ENCODE data around the gene EBF3.

Gene EBF3

DNA sequence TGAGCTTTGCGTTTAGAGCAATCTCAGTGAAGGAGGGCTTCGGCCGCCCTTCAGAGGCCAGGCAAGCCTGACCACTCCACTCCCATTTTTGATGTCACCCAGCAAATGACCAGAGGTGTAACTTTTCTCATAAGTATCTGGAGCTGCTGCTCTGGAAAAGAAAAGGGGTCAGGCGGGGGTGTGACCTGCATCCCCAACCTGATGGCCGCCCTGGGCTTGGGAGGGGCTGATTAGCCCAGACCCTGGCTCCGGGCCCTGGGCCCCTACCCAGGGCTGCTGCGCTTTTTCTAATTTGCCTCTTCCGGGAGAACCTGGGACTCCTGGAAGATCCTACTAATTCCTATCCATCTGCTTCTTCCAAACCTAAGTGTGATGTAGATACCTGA, 9.6 kb upstream of the EBF3 start:
- Histone ChIP-seq H3K9ac (ENCODE audit: low read length) (no peak overlapping the region), H2BK12ac (ENCODE audit: low read length in 2 of 2) (no peak overlapping the region), H2BK15ac (ENCODE audit: low read depth, poor library complexity, severe bottlenecking) (no peak overlapping the region), H4K91ac (ENCODE audit: low read length) (no peak overlapping the region), H3K79me1 (replicated peaks; ENCODE audit: low read length, poor library complexity, severe bottlenecking) (no peaks in the 10 kb centered on the region), H4K8ac (ENCODE audit: low read length) (no peak overlapping the region), H3K4me2 (ENCODE audit: low read length, poor library complexity, severe bottlenecking) (no peak overlapping the region), H2AFZ (ENCODE audit: low read depth, low read length) (no peak overlapping the region), H2BK120ac (ENCODE audit: low read depth, low read length) (no peak overlapping the region), H3K9me3 (ENCODE audit: control insufficient read depth, low read length) (no peaks in the 10 kb centered on the region), H3K4ac (ENCODE audit: low read depth in 1 of 2, low read length in 2 of 2) (no peak overlapping the region), H3K23ac (ENCODE audit: low read length in 2 of 2) (no peak overlapping the region), H3K27me3 (ENCODE audit: control insufficient read depth in 1 of 2, insufficient read depth in 1 of 2, low read length in 2 of 2) (peaks cover 0 to 66% of the 10 kb centered on the region in 2 experiments), H3K14ac (ENCODE audit: low read length in 2 of 2) (no peak overlapping the region), H3K36me3 (ENCODE audit: control insufficient read depth in 1 of 2, insufficient read depth in 2 of 2, low read depth in 1 of 2, low read length in 2 of 2) (peaks cover 0 to 4% of the 10 kb centered on the region in 2 experiments), H3K4me3 (ENCODE audit: insufficient read depth in 1 of 2, low read depth in 1 of 2, low read length in 2 of 2) (no peak overlapping the region), H3K4me1 (ENCODE audit: control insufficient read depth, insufficient read depth, low read depth, low read length) (peaks cover 23% of the 10 kb centered on the region), H2AK5ac (ENCODE audit: low read length, severe bottlenecking) (no peak overlapping the region), H3K18ac (ENCODE audit: low read depth in 1 of 2, low read length in 2 of 2) (no peak overlapping the region), H3K27ac (ENCODE audit: low read length, poor library complexity, severe bottlenecking) (no peak overlapping the region), H2BK5ac (ENCODE audit: low read depth, low read length, poor library complexity, severe bottlenecking) (no peak overlapping the region)
- no peak for DNase-seq
- WGBS, result 89% methylated on average over 7 of the region's 8 CpGs

DNA sequence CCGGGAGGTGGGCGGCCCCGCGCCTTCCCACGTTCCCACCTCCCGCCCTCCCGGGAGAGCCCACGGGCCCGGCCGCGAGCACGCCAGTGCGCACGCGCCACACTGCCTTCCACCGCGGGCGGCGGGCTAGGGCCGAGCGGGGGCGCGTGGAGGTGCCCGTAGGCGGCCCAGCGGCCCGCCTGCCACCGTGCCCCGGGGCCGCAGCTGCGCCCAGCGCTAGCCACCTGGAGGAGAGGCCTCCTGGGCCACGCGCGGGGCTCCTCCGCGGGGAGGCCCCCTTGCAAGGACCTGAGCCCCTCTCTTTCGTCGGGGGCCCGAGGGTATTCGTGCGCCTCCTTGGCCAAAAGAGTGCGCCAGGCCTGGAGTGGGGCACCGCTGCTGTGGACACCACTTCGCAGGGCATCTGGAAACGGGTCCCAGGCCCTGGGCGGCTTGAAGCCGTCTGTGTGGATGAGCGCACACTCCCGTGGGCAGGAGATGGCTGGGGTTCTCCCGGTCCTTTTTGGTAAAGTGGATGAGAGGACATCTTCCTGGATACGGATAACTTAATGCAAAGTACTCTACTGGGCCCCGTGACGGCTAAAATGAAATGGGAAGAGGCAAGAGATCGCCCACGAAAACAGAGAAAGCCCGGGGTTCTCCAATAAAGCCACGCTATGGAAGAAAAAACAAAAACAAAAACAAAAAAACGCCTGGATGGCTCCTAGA, 9.0 kb upstream of the EBF3 start:
- Histone ChIP-seq H2AFZ (ENCODE audit: low read depth, low read length) (peak overlapping the region; percentile 24), H3K9ac (ENCODE audit: low read length) (peak overlapping the region; percentile 95), H2BK5ac (ENCODE audit: low read depth, low read length, poor library complexity, severe bottlenecking) (no peak overlapping the region), H2BK120ac (ENCODE audit: low read depth, low read length) (no peak overlapping the region), H3K27me3 (ENCODE audit: control insufficient read depth in 1 of 2, insufficient read depth in 1 of 2, low read length in 2 of 2) (peaks cover 0 to 72% of the 10 kb centered on the region in 2 experiments), H3K27ac (ENCODE audit: low read length, poor library complexity, severe bottlenecking) (no peak overlapping the region), H2BK12ac (ENCODE audit: low read length in 2 of 2) (no peak overlapping the region), H4K91ac (ENCODE audit: low read length) (no peak overlapping the region), H3K18ac (ENCODE audit: low read depth in 1 of 2, low read length in 2 of 2) (no peak overlapping the region), H3K9me3 (ENCODE audit: control insufficient read depth, low read length) (no peaks in the 10 kb centered on the region), H3K36me3 (ENCODE audit: control insufficient read depth in 1 of 2, insufficient read depth in 2 of 2, low read depth in 1 of 2, low read length in 2 of 2) (peaks cover 0 to 4% of the 10 kb centered on the region in 2 experiments), H4K8ac (ENCODE audit: low read length) (no peak overlapping the region), H3K4me1 (ENCODE audit: control insufficient read depth, insufficient read depth, low read depth, low read length) (peaks cover 28% of the 10 kb centered on the region), H3K14ac (ENCODE audit: low read length in 2 of 2) (no peak overlapping the region), H3K23ac (ENCODE audit: low read length in 2 of 2) (no peak overlapping the region), H3K4me2 (ENCODE audit: low read length, poor library complexity, severe bottlenecking) (no peak overlapping the region), H3K79me1 (replicated peaks; ENCODE audit: low read length, poor library complexity, severe bottlenecking) (no peaks in the 10 kb centered on the region), H3K4me3 (ENCODE audit: insufficient read depth in 1 of 2, low read depth in 1 of 2, low read length in 2 of 2) (peak overlapping the region in 1 of 2 experiments; percentile 77), H2BK15ac (ENCODE audit: low read depth, poor library complexity, severe bottlenecking) (no peak overlapping the region), H2AK5ac (ENCODE audit: low read length, severe bottlenecking) (no peak overlapping the region), H3K4ac (ENCODE audit: low read depth in 1 of 2, low read length in 2 of 2) (no peak overlapping the region)
- 34% methylated on average over 54 of the region's 59 CpGs for WGBS
- no peak for DNase-seq

DNA sequence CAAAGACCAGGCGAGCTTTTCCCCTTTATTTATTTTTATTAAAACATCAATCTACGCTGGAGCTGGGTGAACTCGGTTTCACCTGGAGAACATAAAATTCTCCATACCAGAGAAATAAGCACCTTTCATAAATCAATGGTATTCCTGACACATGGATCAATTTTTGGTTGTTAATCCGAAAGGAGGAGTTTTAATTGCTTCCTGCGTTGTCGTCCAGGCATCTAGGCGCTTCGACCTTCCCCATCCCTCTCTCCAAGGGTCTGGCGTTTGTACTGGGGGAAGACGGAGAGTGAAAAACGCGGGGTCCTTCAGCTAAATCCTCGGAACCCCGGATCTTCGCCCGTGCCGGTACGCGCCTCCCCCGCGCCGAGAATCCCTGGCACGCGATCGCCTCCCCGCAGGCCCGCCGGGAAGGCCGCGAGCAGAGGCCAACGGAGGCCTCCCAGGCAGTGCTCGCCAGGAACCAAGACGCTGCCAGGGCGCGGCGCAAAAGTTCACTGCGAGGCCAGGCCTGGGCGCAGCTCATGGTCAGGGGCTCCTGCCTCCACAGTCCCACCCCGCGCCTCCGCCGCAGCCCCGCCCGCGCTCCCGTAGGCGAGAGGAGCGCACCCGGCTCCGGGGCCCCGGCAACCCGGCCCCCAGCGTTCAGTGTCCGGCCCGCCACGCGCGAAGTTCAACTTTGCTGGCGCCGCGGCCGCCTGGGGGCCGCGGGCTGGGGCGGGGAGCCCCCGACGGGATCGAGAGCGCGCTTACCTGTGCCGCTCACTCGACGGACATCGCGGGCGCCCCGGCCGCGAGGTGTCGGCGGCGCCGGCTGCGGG, 8.3 kb upstream of the EBF3 start:
- peaks cover 29% of the 10 kb centered on the region for H3K4me1 ChIP-seq (ENCODE audit: control insufficient read depth, insufficient read depth, low read depth, low read length)
- peaks cover 0 to 4% of the 10 kb centered on the region in 2 experiments for H3K36me3 ChIP-seq (ENCODE audit: control insufficient read depth in 1 of 2, insufficient read depth in 2 of 2, low read depth in 1 of 2, low read length in 2 of 2)
- no peak for DNase-seq
- no peak overlapping the region for H4K8ac ChIP-seq (ENCODE audit: low read length)
- H3K27me3 ChIP-seq (ENCODE audit: control insufficient read depth in 1 of 2, insufficient read depth in 1 of 2, low read length in 2 of 2), result peaks cover 0 to 79% of the 10 kb centered on the region in 2 experiments
- H2BK15ac ChIP-seq (ENCODE audit: low read depth, poor library complexity, severe bottlenecking), result no peak overlapping the region
- H3K9ac ChIP-seq (ENCODE audit: low read length), result peak overlapping the region; percentile 95
- no peak overlapping the region for H3K4ac ChIP-seq (ENCODE audit: low read depth in 1 of 2, low read length in 2 of 2)
- H2AFZ ChIP-seq (ENCODE audit: low read depth, low read length), result peak overlapping the region; percentile 24
- WGBS, result 4% methylated on average over 64 of the region's 84 CpGs
- peak overlapping the region; percentile 66 for H3K4me2 ChIP-seq (ENCODE audit: low read length, poor library complexity, severe bottlenecking)
- H3K14ac ChIP-seq (ENCODE audit: low read length in 2 of 2), result no peak overlapping the region
- H2AK5ac ChIP-seq (ENCODE audit: low read length, severe bottlenecking), result no peak overlapping the region
- no peak overlapping the region for H2BK120ac ChIP-seq (ENCODE audit: low read depth, low read length)
- no peaks in the 10 kb centered on the region for H3K79me1 ChIP-seq (replicated peaks; ENCODE audit: low read length, poor library complexity, severe bottlenecking)
- H3K4me3 ChIP-seq (ENCODE audit: insufficient read depth in 1 of 2, low read depth in 1 of 2, low read length in 2 of 2), result peak overlapping the region; percentile 41 to 77
- no peak overlapping the region for H3K18ac ChIP-seq (ENCODE audit: low read depth in 1 of 2, low read length in 2 of 2)
- no peak overlapping the region for H2BK12ac ChIP-seq (ENCODE audit: low read length in 2 of 2)
- no peak overlapping the region for H4K91ac ChIP-seq (ENCODE audit: low read length)
- no peaks in the 10 kb centered on the region for H3K9me3 ChIP-seq (ENCODE audit: control insufficient read depth, low read length)
- H2BK5ac ChIP-seq (ENCODE audit: low read depth, low read length, poor library complexity, severe bottlenecking), result no peak overlapping the region
- no peak overlapping the region for H3K27ac ChIP-seq (ENCODE audit: low read length, poor library complexity, severe bottlenecking)
- H3K23ac ChIP-seq (ENCODE audit: low read length in 2 of 2), result no peak overlapping the region
